ENCODE measurements around the gene DIS3L2.
"Not testable (repeated sequence)": the region's sequence is repeated elsewhere in the genome, so short reads cannot be mapped to it uniquely, and the experiment has no call there.

DIS3L2 gene

GRCh38 chr2:232009639-232010274 lies 48.2 kb downstream of the DIS3L2 start:
- DNase-seq (ENCODE audit: low read depth), result no peak

DNA sequence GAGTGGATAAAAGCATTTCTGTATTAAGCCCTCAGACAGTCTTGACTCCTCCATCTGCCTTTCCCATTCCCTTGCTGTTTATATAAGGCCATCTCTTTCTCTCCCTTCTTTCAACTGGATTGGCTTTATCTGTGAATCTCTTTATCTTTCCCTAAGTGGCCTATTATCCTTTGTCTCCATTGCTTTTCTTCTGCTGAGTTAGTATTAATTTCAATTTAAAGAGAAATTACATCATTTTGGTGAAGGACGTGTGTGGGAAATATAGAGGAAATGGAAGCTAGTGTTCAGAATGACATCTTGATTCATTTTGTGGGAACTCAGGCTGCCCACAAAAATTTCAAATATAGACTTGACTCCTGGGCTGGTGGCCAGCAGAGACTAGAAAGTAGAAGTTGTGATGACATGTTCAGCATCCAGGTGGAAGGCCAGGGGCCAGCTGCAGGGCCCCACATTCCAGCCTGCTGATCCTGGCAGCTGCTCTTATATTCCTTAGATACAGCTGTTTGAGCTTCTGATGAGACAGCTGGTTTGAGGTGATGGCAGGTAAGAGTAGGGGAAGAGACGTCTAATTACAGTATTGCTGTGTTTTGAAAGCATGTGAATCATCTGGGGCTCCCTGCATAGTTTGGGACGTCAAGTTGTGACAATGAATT lies 52.3 kb downstream of the DIS3L2 start:
- peak; percentile 97 for DNase-seq (ENCODE audit: low read depth)

DNA sequence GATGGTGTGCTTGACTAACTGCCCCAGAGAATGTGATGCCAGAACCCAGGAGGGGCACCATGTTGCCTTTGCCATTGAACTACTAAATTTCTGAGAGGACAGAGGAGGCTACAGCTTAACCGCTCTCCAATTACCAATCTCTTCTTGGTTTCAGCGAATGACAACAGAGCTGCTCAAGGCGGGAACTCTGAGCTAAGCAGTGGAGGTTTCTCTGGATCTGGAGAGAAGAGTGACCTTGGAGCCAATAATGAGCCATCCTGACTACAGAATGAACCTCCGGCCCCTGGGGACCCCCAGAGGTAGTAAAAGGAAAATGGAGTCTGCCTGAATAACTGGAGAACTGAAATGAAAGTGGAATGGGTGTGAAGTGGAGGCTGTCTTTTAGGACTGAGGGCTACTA lies 53.2 kb downstream of the DIS3L2 start:
- no peak for DNase-seq (ENCODE audit: low read depth)

GRCh38 chr2:232018181-232018580 lies 56.7 kb downstream of the DIS3L2 start:
- no peak for DNase-seq (ENCODE audit: low read depth)

- no peak for DNase-seq (ENCODE audit: low read depth)
Observed at GRCh38 chr2:232022718-232023117, 61.2 kb downstream of the DIS3L2 start.

DNA sequence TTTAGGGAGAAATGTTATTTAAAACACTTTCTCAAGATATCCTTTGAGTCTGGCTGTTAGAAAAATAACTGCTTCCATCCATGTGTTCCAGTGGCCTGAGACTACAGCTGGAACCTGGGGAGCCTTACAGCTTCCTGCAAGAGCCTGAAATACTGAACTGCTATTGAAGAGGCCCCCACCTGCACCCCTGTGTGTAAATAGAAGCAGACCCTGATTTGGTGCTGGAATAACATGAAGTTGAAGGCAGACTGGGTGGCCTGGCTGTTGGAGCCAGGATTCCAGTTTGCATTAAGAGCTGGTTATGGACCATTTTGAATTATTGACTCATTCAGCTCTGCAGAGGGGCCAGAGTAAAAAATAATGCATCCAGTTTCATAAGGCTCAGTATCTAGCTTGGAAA lies 61.9 kb downstream of the DIS3L2 start:
- no peak for DNase-seq (ENCODE audit: low read depth)

DNA sequence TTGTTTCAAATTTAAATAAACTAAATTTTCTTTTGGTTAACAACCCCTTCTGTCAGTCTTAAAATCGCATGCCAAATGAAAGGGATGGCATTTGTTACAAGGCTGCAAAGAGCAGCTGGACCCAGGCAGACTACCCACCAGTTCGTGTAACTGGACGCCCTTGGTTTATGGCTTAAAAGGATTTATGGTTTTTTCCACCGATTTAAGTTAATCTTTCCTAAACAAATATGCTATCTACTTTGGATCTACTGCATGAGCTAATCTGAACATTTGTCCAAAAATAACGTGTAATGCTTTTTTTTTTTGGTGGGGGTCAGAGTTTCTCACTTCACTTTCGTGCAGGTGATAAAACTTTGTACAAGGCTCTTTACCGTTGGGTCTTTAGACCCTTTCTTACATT lies 62.9 kb downstream of the DIS3L2 start:
- no peak for DNase-seq (ENCODE audit: low read depth)

DNA sequence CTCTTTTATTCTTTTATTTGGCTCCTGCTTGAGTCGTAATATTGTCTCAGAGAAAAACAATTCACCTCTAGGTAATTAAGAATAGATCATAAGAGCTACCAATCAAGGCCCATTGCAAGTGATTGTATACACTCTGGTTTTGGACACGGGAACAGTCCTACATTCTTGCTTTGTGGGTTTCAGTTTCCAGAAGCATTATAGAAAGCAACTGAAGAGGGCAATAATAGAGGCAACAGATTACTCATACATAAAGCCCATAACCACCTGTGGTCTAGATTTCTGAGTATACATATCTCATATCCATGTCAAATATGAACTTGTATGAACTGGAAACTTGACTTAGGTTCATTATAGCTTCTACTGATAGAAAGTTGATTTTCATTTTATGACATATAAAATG lies 65.4 kb downstream of the DIS3L2 start:
- no peak for DNase-seq (ENCODE audit: low read depth)

DNA sequence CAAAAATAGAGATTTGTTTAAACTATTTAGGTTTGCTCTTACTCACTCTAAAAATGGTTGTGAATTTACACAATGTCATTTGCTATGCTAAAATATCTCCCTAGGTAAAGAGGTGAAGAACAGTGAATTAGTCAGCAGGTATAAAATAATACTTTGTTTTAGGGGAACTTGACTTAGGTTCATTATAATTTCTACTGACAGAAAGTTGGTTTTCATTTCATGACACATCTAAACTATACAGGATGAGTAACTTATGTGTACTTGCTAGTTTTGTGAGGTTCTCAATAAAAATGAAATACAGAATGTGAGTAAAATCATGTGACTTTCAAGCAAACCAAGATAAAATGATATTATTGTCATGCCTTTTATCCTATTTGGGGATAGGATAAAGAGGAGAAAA lies 66.0 kb downstream of the DIS3L2 start:
- no peak for DNase-seq (ENCODE audit: low read depth)

GRCh38 chr2:232028071-232028470 lies 66.6 kb downstream of the DIS3L2 start:
- DNase-seq (ENCODE audit: low read depth), result no peak

DNA sequence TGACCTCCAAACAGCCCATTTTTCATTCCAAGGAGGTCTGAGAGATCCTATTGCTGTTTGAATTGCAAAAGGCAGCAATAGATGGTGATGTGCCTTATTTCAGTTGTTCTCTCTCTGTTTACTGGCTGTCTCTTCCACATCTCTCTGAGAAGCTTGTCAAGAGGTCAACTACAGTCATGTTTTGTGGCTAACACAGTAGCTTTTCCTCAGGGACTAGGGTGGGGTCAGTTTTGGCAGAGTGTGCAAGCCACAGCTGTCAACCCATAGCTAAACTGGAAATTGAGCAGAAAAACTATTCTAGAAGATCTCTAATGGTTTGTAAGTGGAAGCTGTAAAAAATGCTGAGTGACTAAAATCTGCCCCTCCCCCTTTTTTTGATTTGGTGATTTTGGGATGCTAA lies 67.1 kb downstream of the DIS3L2 start:
- no peak for DNase-seq (ENCODE audit: low read depth)

GRCh38 chr2:232029346-232029745 lies 67.8 kb downstream of the DIS3L2 start:
- DNase-seq (ENCODE audit: low read depth), result no peak

GRCh38 chr2:232030229-232030628 lies 68.7 kb downstream of the DIS3L2 start:
- no peak for DNase-seq (ENCODE audit: low read depth)

DNA sequence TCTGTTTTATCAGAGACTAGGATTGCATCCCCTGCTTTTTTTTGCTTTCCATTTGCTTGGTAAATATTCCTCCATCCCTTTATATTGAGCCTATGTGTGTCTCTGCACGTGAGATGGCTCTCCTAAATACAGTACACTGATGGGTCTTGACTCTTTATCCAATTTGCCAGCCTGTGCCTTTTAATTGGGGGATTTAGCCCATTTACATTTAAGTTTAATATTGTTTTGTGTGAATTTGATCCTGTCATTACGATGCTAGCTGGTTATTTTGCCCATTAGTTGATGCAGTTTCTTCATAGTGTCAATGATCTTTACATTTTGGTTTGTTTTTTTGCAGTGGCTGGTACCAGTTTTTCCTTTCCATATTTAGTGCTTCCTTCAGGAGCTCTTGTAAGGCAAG lies 73.8 kb downstream of the DIS3L2 start:
- not testable (repeated sequence) for DNase-seq (ENCODE audit: low read depth)

- not testable (repeated sequence) for DNase-seq (ENCODE audit: low read depth)
Observed at GRCh38 chr2:232036876-232037275, 75.4 kb downstream of the DIS3L2 start.

GRCh38 chr2:232038251-232038880 lies 76.9 kb downstream of the DIS3L2 start:
- DNase-seq (ENCODE audit: low read depth), result no peak

- DNase-seq (ENCODE audit: low read depth), result no peak
Observed at GRCh38 chr2:232038881-232039485, 77.5 kb downstream of the DIS3L2 start.

DNA sequence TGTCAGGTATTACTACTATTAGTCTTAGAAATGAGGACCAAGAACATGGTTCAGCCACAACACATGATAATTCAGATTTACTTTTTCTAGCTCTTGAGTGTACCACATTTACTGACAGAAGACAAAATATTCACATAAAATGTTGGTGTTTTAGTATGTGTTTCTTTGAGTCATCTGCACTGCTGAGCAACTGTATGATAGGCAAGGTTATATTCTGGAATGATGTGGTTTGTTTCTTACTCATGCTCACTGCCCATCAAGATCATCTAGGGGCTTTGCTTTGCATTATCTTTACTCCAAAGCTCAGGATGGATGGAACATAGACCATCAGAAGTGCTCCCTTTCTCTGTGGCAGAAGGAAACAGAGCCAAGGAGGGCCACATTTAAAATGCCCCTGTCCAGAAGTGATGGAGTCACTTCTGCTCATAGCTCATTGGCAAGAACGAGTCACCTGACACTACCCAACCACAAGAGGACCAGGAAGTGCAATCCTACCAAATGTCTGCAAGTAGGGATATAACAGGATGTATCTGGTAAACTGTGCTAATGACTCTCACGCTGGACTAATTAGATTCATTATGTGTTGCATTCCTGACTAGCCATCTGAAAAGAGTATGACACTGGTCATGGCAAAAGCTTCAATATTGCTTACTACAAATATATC lies 81.5 kb downstream of the DIS3L2 start:
- peak; percentile 49 for DNase-seq (ENCODE audit: low read depth)

GRCh38 chr2:232043966-232044365 lies 82.5 kb downstream of the DIS3L2 start:
- DNase-seq (ENCODE audit: low read depth), result no peak

- no peak for DNase-seq (ENCODE audit: low read depth)
Observed at GRCh38 chr2:232049350-232049749, 87.8 kb downstream of the DIS3L2 start.

DNA sequence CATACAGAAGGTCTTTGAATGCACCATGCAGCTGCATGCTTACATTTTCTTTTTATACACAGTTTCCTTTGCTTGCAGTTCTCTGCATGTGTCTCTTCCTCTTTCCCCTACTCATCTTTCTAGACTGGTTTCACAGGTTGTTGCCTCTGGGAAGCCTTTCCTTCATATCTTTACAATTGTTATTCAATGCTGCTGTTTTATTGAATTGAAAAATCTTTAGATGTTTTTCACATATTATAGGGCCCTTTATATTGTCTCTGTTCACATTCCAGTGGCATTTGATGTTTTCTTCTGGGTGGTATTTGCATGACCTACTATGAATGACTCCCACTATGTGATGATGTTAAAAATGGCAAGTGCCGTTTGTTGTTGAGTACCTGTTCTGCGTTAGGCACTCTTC lies 91.1 kb downstream of the DIS3L2 start:
- no peak for DNase-seq (ENCODE audit: low read depth)

GRCh38 chr2:232053777-232054176 lies 92.3 kb downstream of the DIS3L2 start:
- no peak for DNase-seq (ENCODE audit: low read depth)
